ENCODE measurements around the gene KCTD1.
"Not testable (repeated sequence)": the region's sequence is repeated elsewhere in the genome, so short reads cannot be mapped to it uniquely, and the experiment has no call there.

The KCTD1 gene

DNA sequence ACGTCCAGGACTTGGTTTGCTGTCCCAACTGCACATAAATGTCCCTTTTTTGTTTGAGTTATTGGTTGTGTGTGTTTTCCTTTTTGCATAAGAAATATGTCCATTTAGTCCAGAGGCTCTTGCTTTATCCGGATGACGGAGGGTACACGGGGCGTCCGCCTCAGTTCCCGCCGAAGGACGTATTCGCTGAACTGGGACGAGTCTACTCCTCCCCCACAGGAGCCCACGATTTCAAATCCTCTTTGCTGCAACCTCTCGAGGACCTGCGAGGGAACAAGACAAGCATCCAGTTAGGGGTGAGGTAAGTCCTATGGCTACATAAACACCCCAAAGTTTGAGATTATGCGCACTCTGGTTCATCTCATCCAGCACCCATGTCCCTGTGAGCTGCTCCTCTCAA, 92.7 kb downstream of the KCTD1 start:
- DNase-seq = no peak

- no peak for DNase-seq
These were observed 93.7 kb downstream of the KCTD1 start for GRCh38 chr18:26454616-26455015.

GRCh38 chr18:26454192-26454591, 94.2 kb downstream of the KCTD1 start:
- no peak for DNase-seq

- peak; percentile 50 to 74 for DNase-seq
These were observed 94.9 kb downstream of the KCTD1 start for GRCh38 chr18:26453386-26453901.

- DNase-seq = no peak
These were observed 97.2 kb downstream of the KCTD1 start for GRCh38 chr18:26450989-26451682.

DNA sequence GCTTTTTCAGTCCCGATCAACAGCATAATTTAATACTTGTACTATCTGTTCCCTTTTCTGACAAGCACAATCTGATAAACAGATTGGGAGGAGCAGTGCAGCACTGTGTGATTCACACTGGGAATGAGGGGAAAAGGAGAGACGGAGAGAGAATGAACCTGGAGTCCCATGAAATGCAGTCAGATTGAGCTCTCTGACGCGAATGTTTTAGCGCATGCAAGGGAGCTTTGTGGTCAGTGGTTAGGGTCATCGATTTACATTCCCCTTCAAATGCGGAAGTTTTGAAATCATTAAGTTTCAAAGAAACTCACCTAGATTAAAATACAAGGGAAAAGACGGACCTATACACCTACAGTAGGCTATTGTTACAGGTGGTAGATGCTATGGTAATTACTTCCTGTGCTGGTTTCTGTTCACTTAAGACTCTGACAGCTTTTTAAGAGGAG, 99.6 kb downstream of the KCTD1 start:
- no peak for DNase-seq

GRCh38 chr18:26443853-26444252, 104.5 kb downstream of the KCTD1 start:
- no peak for DNase-seq

DNA sequence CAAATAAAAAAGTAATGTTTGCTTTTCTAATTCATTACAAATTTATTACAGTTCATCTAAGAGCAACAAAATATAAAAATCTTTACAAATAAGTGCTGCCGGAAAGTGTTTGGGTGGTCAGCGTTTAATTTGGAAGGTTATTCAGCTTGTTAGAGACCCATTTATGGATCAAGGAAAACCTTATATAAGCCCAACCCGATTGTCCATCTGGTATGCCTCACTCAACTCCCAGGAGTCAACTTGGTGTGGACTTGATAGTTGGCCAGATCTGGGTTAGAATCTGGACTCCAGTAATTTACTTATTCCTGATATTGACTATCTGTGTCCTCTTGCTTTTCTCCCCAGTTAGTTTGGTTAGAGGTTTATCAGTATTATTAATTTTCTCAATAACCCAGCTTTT, 106.2 kb downstream of the KCTD1 start:
- DNase-seq = no peak

DNA sequence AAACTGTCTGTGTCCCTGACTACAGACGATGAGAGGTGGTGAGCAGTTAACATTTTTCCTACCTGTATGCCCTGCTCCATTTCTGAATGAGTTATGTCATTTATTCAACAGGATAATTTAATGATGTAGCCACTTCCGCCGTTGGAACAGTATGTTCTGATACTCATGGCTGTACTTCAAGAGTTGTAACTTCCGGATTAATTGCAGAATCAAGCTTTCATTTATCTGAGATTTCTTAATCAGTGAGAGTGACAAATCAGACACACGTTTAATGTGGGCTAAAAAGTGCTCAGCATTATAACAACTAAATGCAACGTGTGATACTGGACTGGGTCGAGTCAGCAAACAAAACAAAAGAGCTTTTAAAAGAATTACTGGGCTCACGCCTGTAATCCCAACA, 107.7 kb downstream of the KCTD1 start:
- no peak for DNase-seq

GRCh38 chr18:26439537-26439936, 108.8 kb downstream of the KCTD1 start:
- no peak for DNase-seq

- no peak for DNase-seq
These were observed 109.4 kb downstream of the KCTD1 start for GRCh38 chr18:26438980-26439379.

- not testable (repeated sequence) for DNase-seq
These were observed 110.7 kb downstream of the KCTD1 start for GRCh38 chr18:26437634-26438033.

GRCh38 chr18:26436176-26437051, 111.9 kb downstream of the KCTD1 start:
- DNase-seq = no peak

GRCh38 chr18:26435415-26436095, 112.8 kb downstream of the KCTD1 start:
- no peak for DNase-seq

GRCh38 chr18:26434887-26435286, 113.5 kb downstream of the KCTD1 start:
- DNase-seq = no peak

- no peak for DNase-seq
These were observed 115.5 kb downstream of the KCTD1 start for GRCh38 chr18:26432651-26433424.

DNA sequence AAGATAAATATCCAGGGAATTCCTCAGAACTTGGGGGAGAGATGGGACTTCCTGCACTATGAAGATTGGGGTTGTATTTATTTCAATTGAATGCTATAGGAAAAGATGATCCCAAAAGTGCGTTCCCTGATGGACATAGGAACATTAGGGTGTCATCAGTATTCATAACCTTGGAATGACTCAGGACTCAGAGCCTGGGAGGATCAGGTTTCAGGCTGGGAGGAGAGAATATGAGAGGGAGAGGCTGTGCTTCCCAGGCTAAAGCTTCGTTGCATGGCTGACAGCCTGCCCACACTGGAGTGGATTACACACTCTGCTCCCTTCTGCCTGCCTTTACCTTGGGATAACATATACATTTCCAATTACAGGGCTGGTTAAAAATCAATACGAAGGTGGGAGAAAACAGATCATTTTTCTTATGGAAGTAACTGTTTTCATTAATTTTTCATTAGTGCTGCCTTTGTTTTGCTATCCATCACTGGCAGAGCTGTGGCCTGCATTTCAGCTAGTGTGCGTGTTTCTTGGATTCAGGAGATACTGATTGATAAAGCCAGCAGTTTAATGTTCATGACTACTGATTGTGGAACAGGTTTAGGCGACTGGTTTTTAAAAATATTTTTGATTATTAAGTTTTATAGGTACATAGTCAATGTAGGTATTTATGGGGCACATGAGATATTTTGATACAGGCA, 118.7 kb downstream of the KCTD1 start:
- DNase-seq = no peak

GRCh38 chr18:26425148-26425531, 123.2 kb downstream of the KCTD1 start:
- DNase-seq = no peak

DNA sequence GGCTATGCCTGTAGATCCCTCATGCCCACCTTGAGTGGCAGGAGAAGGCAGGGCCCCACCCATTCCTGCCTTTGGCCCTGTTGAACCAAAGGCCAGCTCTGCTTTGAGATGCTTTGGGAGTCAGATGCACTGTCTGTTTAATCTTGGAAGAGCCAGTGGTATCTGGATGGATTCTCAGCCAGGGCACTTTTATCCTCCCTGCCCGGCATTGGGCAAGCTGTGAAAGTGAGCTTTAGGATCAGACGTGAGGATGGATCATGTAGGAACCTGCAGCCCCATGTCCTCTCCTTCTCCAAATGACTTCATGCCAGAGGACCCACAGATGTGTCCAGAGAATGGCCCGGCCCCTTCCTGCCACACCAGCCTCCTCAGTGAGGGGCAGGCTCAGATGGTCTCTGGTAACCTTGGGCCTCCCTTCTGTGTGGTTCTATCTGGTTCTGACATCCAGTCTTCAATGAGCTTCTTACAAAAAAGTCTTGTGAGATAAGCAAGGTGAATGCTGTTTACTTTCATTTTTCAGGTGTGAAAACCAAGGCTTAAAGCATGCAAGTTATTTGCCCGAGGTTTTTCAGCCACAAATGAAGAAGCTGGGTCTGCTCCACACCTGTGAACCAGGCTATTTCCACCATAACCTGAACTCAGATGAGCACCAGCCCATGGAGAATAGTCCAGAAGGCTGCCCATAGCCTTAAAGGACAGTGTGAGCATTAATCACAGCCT, 123.8 kb downstream of the KCTD1 start:
- DNase-seq = no peak

DNA sequence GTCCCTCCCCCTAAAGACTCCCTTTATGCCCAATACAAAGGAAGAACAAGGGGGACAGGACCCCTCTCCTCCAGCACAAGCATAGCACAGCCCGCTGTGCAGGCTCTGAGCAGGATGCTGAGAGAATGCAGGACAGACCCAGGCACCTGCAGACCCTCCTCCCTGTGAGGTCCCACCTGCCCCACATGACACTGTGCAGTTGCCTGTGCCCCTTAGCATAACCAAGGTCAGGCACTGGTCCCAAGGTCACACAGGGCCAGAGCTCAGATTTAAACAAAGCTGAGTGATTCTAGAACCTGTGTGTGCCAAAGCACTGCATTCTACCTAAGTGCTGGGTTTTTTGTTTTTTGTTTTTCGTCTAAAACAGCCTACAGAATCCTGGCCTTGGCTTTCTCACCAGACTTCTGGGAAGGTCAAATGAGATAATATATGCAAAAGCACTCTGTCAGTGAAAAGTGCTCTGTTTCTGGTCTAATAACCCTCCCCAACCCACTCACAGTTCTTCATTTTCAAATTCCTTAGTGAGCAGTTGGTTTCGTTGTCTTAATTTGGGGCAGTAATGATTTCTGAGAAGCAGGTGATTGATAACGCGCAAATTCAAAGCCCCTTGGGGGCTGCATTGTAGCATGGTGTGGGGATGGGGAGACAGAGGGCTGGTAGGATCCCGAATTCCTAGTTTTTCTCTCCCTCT, 125.7 kb downstream of the KCTD1 start:
- DNase-seq = no peak

- DNase-seq = no peak
These were observed 126.4 kb downstream of the KCTD1 start for GRCh38 chr18:26421931-26422330.
